ENCODE results near the gene TF. TPM values are rescaled to one million over a fixed set of nuclear protein-coding genes. Genes with fewer than 3 reads are reported as not detected.
A peak's percentile ranks its signal among the peaks of the same experiment; 100 is the strongest.

The TF gene
- total and polyA plus RNA-seq, 4 donors: 5,045 to 9,659 (median 6,266) TPM

DNA sequence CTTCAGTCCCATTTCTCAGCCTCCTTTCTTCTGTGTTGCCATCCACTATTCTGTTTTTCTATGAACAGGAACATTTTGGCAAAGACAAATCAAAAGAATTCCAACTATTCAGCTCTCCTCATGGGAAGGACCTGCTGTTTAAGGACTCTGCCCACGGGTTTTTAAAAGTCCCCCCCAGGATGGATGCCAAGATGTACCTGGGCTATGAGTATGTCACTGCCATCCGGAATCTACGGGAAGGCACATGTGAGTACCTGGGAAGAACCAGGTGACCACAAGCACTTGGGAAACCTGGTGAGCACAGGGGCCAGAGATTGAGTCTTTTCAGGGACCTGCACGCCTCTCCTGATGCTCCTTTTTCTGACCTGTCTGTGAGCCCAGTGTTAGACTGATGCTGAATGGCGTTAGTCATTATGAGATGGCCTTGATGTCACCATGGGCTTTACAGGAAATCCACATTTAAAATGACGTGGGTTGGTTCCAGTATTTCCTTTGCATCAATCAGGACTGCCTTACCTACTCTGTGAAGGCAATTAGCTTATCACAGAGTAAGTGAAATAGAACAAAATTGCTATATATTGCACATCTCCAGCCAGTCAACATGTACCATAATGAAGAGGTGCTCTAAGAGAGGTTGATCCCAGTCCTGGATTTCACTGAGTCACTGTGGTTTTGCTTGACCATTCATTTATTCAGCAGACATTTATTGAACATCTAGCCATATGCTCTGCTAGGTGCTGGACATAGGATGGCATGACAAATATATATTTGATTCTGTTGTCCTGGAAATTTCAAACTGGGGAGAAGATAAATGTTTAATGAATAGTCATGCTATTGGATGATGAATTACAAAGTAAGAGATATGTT, 11.7 kb downstream of the TF start:
- TF ChIP-seq EGR1 (IDR thresholded peaks at IDR 0.05; ENCODE audit: low read depth in 2 of 2): no peak
- no peak for TF ChIP-seq RXRA (IDR thresholded peaks at IDR 0.05)
- no peak for TF ChIP-seq SP1 (IDR thresholded peaks at IDR 0.05)
- no peak for TF ChIP-seq RAD21 (IDR thresholded peaks at IDR 0.05)
- TF ChIP-seq YY1 (IDR thresholded peaks at IDR 0.05): peak; percentile 14
- TF ChIP-seq HNF4A (conservative IDR thresholded peaks at IDR 0.05): no peak
- no peak for TF ChIP-seq GABPA (IDR thresholded peaks at IDR 0.05 in 1 of 2, conservative IDR thresholded peaks at IDR 0.05 in 1 of 2)
- TF ChIP-seq NR2F2 (IDR thresholded peaks at IDR 0.05): no peak
- TF ChIP-seq CTCF (IDR thresholded peaks at IDR 0.05; ENCODE audit: low read depth, low read length, missing input control): no peak
- peak; percentile 10 for TF ChIP-seq FOXA2 (IDR thresholded peaks at IDR 0.05)
- TF ChIP-seq TAF1 (conservative IDR thresholded peaks at IDR 0.05): no peak
- peak; percentile 25 for TF ChIP-seq ZBTB33 (IDR thresholded peaks at IDR 0.05)
- H3K9me3 ChIP-seq (ENCODE audit: control insufficient read depth in 4 of 4, low read length in 3 of 4): no peaks in the 10 kb centered on the region
- no peak for DNase-seq (ENCODE audit: low spot score)
- no peak overlapping the region for H3K4me3 ChIP-seq (ENCODE audit: low read depth in 1 of 3, low read length in 3 of 3)
- peak overlapping the region in 1 of 2 donors; percentile 8 for H3K27ac ChIP-seq (ENCODE audit: low read depth in 1 of 2, low read length in 2 of 2)
- no peaks in the 10 kb centered on the region for H3K27me3 ChIP-seq (ENCODE audit: control insufficient read depth in 4 of 4, insufficient read depth in 4 of 4, low read length in 3 of 4)
- no peak overlapping the region for H3K9ac ChIP-seq (ENCODE audit: low read depth in 1 of 2, low read length in 2 of 2)
- 48% methylated on average over 6 of the region's 6 CpGs for WGBS
- H3K4me1 ChIP-seq (ENCODE audit: control insufficient read depth in 4 of 4, insufficient read depth in 4 of 4, low read length in 3 of 4): peaks cover 0 to 8% (median 0%) of the 10 kb centered on the region in 4 donors
- peaks cover 18 to 86% (median 76%) of the 10 kb centered on the region in 4 donors for H3K36me3 ChIP-seq (ENCODE audit: control insufficient read depth in 4 of 4, insufficient read depth in 3 of 4, low read depth in 1 of 4, low read length in 3 of 4)

DNA sequence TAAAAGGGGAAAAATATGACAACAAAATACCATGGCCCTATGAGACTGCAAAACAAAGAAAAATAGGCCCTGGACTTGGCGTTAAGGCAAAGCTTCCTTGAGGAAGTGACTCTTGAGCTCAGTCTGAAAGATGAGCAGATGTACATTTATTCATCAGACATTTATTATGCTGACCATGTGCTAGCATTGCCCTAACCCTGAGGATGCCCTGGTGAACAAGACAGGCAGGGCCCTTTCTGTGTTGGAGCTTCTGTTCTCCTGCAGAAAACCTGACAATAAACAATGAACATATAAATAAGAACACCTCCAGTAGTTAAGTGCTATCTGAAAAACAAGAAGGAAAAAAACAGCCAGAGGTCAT, 12.4 kb downstream of the TF start:
- Histone ChIP-seq H3K4me3 (ENCODE audit: low read depth in 1 of 3, low read length in 3 of 3) (no peak overlapping the region), H3K27ac (ENCODE audit: low read depth in 1 of 2, low read length in 2 of 2) (no peak overlapping the region), H3K4me1 (ENCODE audit: control insufficient read depth in 4 of 4, insufficient read depth in 4 of 4, low read length in 3 of 4) (peaks cover 0 to 8% (median 0%) of the 10 kb centered on the region in 4 donors), H3K27me3 (ENCODE audit: control insufficient read depth in 4 of 4, insufficient read depth in 4 of 4, low read length in 3 of 4) (no peaks in the 10 kb centered on the region), H3K9ac (ENCODE audit: low read depth in 1 of 2, low read length in 2 of 2) (no peak overlapping the region), H3K36me3 (ENCODE audit: control insufficient read depth in 4 of 4, insufficient read depth in 3 of 4, low read depth in 1 of 4, low read length in 3 of 4) (peaks cover 18 to 81% (median 73%) of the 10 kb centered on the region in 4 donors), H3K9me3 (ENCODE audit: control insufficient read depth in 4 of 4, low read length in 3 of 4) (no peaks in the 10 kb centered on the region)
- DNase-seq (ENCODE audit: low spot score): no peak
- WGBS: 58% methylated on average over 1 of the region's 1 CpG
- no peak for TF ChIP-seq RXRA (IDR thresholded peaks at IDR 0.05)
- no peak for TF ChIP-seq JUND (IDR thresholded peaks at IDR 0.05)
- TF ChIP-seq CTCF (IDR thresholded peaks at IDR 0.05; ENCODE audit: low read depth, low read length, missing input control): no peak
- TF ChIP-seq ZBTB33 (IDR thresholded peaks at IDR 0.05): peak; percentile 9
- no peak for TF ChIP-seq TAF1 (conservative IDR thresholded peaks at IDR 0.05)
- TF ChIP-seq, protein P1, sequence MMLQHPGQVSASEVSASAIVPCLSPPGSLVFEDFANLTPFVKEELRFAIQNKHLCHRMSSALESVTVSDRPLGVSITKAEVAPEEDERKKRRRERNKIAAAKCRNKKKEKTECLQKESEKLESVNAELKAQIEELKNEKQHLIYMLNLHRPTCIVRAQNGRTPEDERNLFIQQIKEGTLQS (IDR thresholded peaks at IDR 0.05): no peak
